ENCODE measurements around the gene NME2.

The NME2 gene

GRCh38 chr17:51152766-51153209 lies 13.4 kb upstream of the NME2 start:
- Histone ChIP-seq H3K9ac (ENCODE audit: low read depth in 1 of 2, low read length in 2 of 2) (peak overlapping the region; percentile 59 to 92), H3K4me3 (ENCODE audit: low read depth in 1 of 2, low read length in 2 of 2) (peak overlapping the region; percentile 46 to 89), H3K27ac (ENCODE audit: low read depth, low read length) (peak overlapping the region; percentile 72), H3K27me3 (ENCODE audit: control insufficient read depth in 1 of 2, insufficient read depth in 2 of 2, low read length in 2 of 2) (no peaks in the 10 kb centered on the region), H3K9me3 (ENCODE audit: control insufficient read depth in 1 of 2, low read length in 2 of 2) (no peaks in the 10 kb centered on the region), H3K4me1 (ENCODE audit: control insufficient read depth in 1 of 2, insufficient read depth in 2 of 2, low read length in 2 of 2) (peaks cover 14% of the 10 kb centered on the region in 2 donors), H3K36me3 (ENCODE audit: control insufficient read depth in 1 of 2, insufficient read depth in 2 of 2, low read length in 2 of 2) (peaks cover 7 to 9% of the 10 kb centered on the region in 2 donors)

- H3K27me3 ChIP-seq (ENCODE audit: control insufficient read depth in 1 of 2, insufficient read depth in 2 of 2, low read length in 2 of 2) = no peaks in the 10 kb centered on the region
- H3K4me3 ChIP-seq (ENCODE audit: low read depth in 1 of 2, low read length in 2 of 2) = peak within 1 kb of the TSS; percentile 89 to 98
- H3K4me1 ChIP-seq (ENCODE audit: control insufficient read depth in 1 of 2, insufficient read depth in 2 of 2, low read length in 2 of 2) = peaks cover 14% of the 10 kb centered on the region in 2 donors
- H3K27ac ChIP-seq (ENCODE audit: low read depth, low read length) = peak within 1 kb of the TSS; percentile 72
- H3K36me3 ChIP-seq (ENCODE audit: control insufficient read depth in 1 of 2, insufficient read depth in 2 of 2, low read length in 2 of 2) = peaks cover 8 to 9% of the 10 kb centered on the region in 2 donors
- peak within 1 kb of the TSS; percentile 70 to 92 for H3K9ac ChIP-seq (ENCODE audit: low read depth in 1 of 2, low read length in 2 of 2)
- H3K9me3 ChIP-seq (ENCODE audit: control insufficient read depth in 1 of 2, low read length in 2 of 2) = no peaks in the 10 kb centered on the region
Observed at GRCh38 chr17:51153210-51154072, 12.8 kb upstream of the NME2 start, which contains the start of gene NME1. Gene NME1, plus strand, starts transcription at chr17:51153559. Its CDS starts 2,096 bp downstream, at chr17:51155655.

- no peaks in the 10 kb centered on the region for H3K27me3 ChIP-seq (ENCODE audit: control insufficient read depth in 1 of 2, insufficient read depth in 2 of 2, low read length in 2 of 2)
- H3K27ac ChIP-seq (ENCODE audit: low read depth, low read length) = no peak overlapping the region
- peaks cover 8 to 9% of the 10 kb centered on the region in 2 donors for H3K36me3 ChIP-seq (ENCODE audit: control insufficient read depth in 1 of 2, insufficient read depth in 2 of 2, low read length in 2 of 2)
- H3K9me3 ChIP-seq (ENCODE audit: control insufficient read depth in 1 of 2, low read length in 2 of 2) = no peaks in the 10 kb centered on the region
- peak overlapping the region; percentile 70 to 92 for H3K9ac ChIP-seq (ENCODE audit: low read depth in 1 of 2, low read length in 2 of 2)
- H3K4me3 ChIP-seq (ENCODE audit: low read depth in 1 of 2, low read length in 2 of 2) = peak overlapping the region; percentile 89 to 98
- peaks cover 14% of the 10 kb centered on the region in 2 donors for H3K4me1 ChIP-seq (ENCODE audit: control insufficient read depth in 1 of 2, insufficient read depth in 2 of 2, low read length in 2 of 2)
Observed at GRCh38 chr17:51154176-51154575, 12.0 kb upstream of the NME2 start.

GRCh38 chr17:51155416-51155815 lies 10.8 kb upstream of the NME2 start:
- Histone ChIP-seq H3K36me3 (ENCODE audit: control insufficient read depth in 1 of 2, insufficient read depth in 2 of 2, low read length in 2 of 2) (peaks cover 9 to 15% of the 10 kb centered on the region in 2 donors), H3K4me3 (ENCODE audit: low read depth in 1 of 2, low read length in 2 of 2) (no peak overlapping the region), H3K9ac (ENCODE audit: low read depth in 1 of 2, low read length in 2 of 2) (no peak overlapping the region), H3K27me3 (ENCODE audit: control insufficient read depth in 1 of 2, insufficient read depth in 2 of 2, low read length in 2 of 2) (no peaks in the 10 kb centered on the region), H3K4me1 (ENCODE audit: control insufficient read depth in 1 of 2, insufficient read depth in 2 of 2, low read length in 2 of 2) (peaks cover 14% of the 10 kb centered on the region in 2 donors), H3K27ac (ENCODE audit: low read depth, low read length) (no peak overlapping the region), H3K9me3 (ENCODE audit: control insufficient read depth in 1 of 2, low read length in 2 of 2) (no peaks in the 10 kb centered on the region)

GRCh38 chr17:51159604-51160003 lies 6.6 kb upstream of the NME2 start:
- Histone ChIP-seq H3K4me1 (ENCODE audit: control insufficient read depth in 1 of 2, insufficient read depth in 2 of 2, low read length in 2 of 2) (peaks cover under 1% of the 10 kb centered on the region in 2 donors), H3K36me3 (ENCODE audit: control insufficient read depth in 1 of 2, insufficient read depth in 2 of 2, low read length in 2 of 2) (peaks cover 15 to 31% of the 10 kb centered on the region in 2 donors), H3K9me3 (ENCODE audit: control insufficient read depth in 1 of 2, low read length in 2 of 2) (no peaks in the 10 kb centered on the region), H3K27ac (ENCODE audit: low read depth, low read length) (no peak overlapping the region), H3K4me3 (ENCODE audit: low read depth in 1 of 2, low read length in 2 of 2) (no peak overlapping the region), H3K9ac (ENCODE audit: low read depth in 1 of 2, low read length in 2 of 2) (no peak overlapping the region), H3K27me3 (ENCODE audit: control insufficient read depth in 1 of 2, insufficient read depth in 2 of 2, low read length in 2 of 2) (no peaks in the 10 kb centered on the region)

- Histone ChIP-seq H3K27ac (ENCODE audit: low read depth, low read length) (no peak overlapping the region), H3K27me3 (ENCODE audit: control insufficient read depth in 1 of 2, insufficient read depth in 2 of 2, low read length in 2 of 2) (no peaks in the 10 kb centered on the region), H3K36me3 (ENCODE audit: control insufficient read depth in 1 of 2, insufficient read depth in 2 of 2, low read length in 2 of 2) (peaks cover 9 to 31% of the 10 kb centered on the region in 2 donors), H3K9ac (ENCODE audit: low read depth in 1 of 2, low read length in 2 of 2) (no peak overlapping the region), H3K4me1 (ENCODE audit: control insufficient read depth in 1 of 2, insufficient read depth in 2 of 2, low read length in 2 of 2) (peaks cover 8% of the 10 kb centered on the region in 2 donors), H3K9me3 (ENCODE audit: control insufficient read depth in 1 of 2, low read length in 2 of 2) (no peaks in the 10 kb centered on the region), H3K4me3 (ENCODE audit: low read depth in 1 of 2, low read length in 2 of 2) (no peak overlapping the region)
Observed at GRCh38 chr17:51161541-51161940, 4.7 kb upstream of the NME2 start.

- Histone ChIP-seq H3K27me3 (ENCODE audit: control insufficient read depth in 1 of 2, insufficient read depth in 2 of 2, low read length in 2 of 2) (no peaks in the 10 kb centered on the region), H3K9ac (ENCODE audit: low read depth in 1 of 2, low read length in 2 of 2) (peak overlapping the region; percentile 80 to 99), H3K4me1 (ENCODE audit: control insufficient read depth in 1 of 2, insufficient read depth in 2 of 2, low read length in 2 of 2) (peaks cover 8 to 11% of the 10 kb centered on the region in 2 donors), H3K9me3 (ENCODE audit: control insufficient read depth in 1 of 2, low read length in 2 of 2) (no peaks in the 10 kb centered on the region), H3K36me3 (ENCODE audit: control insufficient read depth in 1 of 2, insufficient read depth in 2 of 2, low read length in 2 of 2) (peaks cover 6 to 37% of the 10 kb centered on the region in 2 donors), H3K4me3 (ENCODE audit: low read depth in 1 of 2, low read length in 2 of 2) (peak overlapping the region; percentile 73 to 95), H3K27ac (ENCODE audit: low read depth, low read length) (peak overlapping the region; percentile 94)
Observed at GRCh38 chr17:51164911-51165679, 1.1 kb upstream of the NME2 start.

GRCh38 chr17:51165680-51166197 lies 472 bp upstream of the NME2 start:
- peaks cover 8 to 38% of the 10 kb centered on the region in 2 donors for H3K36me3 ChIP-seq (ENCODE audit: control insufficient read depth in 1 of 2, insufficient read depth in 2 of 2, low read length in 2 of 2)
- peaks cover 8 to 16% of the 10 kb centered on the region in 2 donors for H3K4me1 ChIP-seq (ENCODE audit: control insufficient read depth in 1 of 2, insufficient read depth in 2 of 2, low read length in 2 of 2)
- H3K9me3 ChIP-seq (ENCODE audit: control insufficient read depth in 1 of 2, low read length in 2 of 2) = no peaks in the 10 kb centered on the region
- peak overlapping the region; percentile 94 for H3K27ac ChIP-seq (ENCODE audit: low read depth, low read length)
- H3K27me3 ChIP-seq (ENCODE audit: control insufficient read depth in 1 of 2, insufficient read depth in 2 of 2, low read length in 2 of 2) = no peaks in the 10 kb centered on the region
- peak overlapping the region; percentile 73 to 95 for H3K4me3 ChIP-seq (ENCODE audit: low read depth in 1 of 2, low read length in 2 of 2)
- H3K9ac ChIP-seq (ENCODE audit: low read depth in 1 of 2, low read length in 2 of 2) = peak overlapping the region; percentile 80 to 99

GRCh38 chr17:51166987-51167931 lies 1.0 kb downstream of the NME2 start:
- peak overlapping the region; percentile 71 to 99 for H3K9ac ChIP-seq (ENCODE audit: low read depth in 1 of 2, low read length in 2 of 2)
- H3K27me3 ChIP-seq (ENCODE audit: control insufficient read depth in 1 of 2, insufficient read depth in 2 of 2, low read length in 2 of 2) = no peaks in the 10 kb centered on the region
- no peaks in the 10 kb centered on the region for H3K9me3 ChIP-seq (ENCODE audit: control insufficient read depth in 1 of 2, low read length in 2 of 2)
- H3K36me3 ChIP-seq (ENCODE audit: control insufficient read depth in 1 of 2, insufficient read depth in 2 of 2, low read length in 2 of 2) = peaks cover 10 to 38% of the 10 kb centered on the region in 2 donors
- H3K27ac ChIP-seq (ENCODE audit: low read depth, low read length) = peak overlapping the region; percentile 94
- H3K4me1 ChIP-seq (ENCODE audit: control insufficient read depth in 1 of 2, insufficient read depth in 2 of 2, low read length in 2 of 2) = peaks cover 8 to 21% of the 10 kb centered on the region in 2 donors
- H3K4me3 ChIP-seq (ENCODE audit: low read depth in 1 of 2, low read length in 2 of 2) = peak overlapping the region; percentile 73 to 95

All from duodenal mucosa (tissue), 2 donors.